ENCODE results near the gene CMAS.

- TF ChIP-seq CTCF (IDR thresholded peaks at IDR 0.05) (no peak), POLR2A (IDR thresholded peaks at IDR 0.05) (no peak)
Measured at GRCh38 chr12:22110176-22110575, 64.2 kb downstream of the CMAS start.
